ENCODE data around the gene HDAC7. TPM values are rescaled to one million over a fixed set of nuclear protein-coding genes. Genes with fewer than 3 reads are reported as not detected.
"Not testable (repeated sequence)": the region's sequence is repeated elsewhere in the genome, so short reads cannot be mapped to it uniquely, and the experiment has no call there.

Gene HDAC7
- total RNA-seq, 1 donor from 2014 or later, result 27.1 TPM

- DNase-seq, result peak; percentile 67
These were observed 6.7 kb downstream of the HDAC7 start for GRCh38 chr12:47812797-47813510.

- DNase-seq, result peak; percentile 88
These were observed 7.9 kb downstream of the HDAC7 start for GRCh38 chr12:47811581-47812484.

GRCh38 chr12:47811072-47811396 lies 8.7 kb downstream of the HDAC7 start:
- no peak for DNase-seq

- not testable (repeated sequence) for DNase-seq
These were observed 10.2 kb downstream of the HDAC7 start for GRCh38 chr12:47809518-47809917.

- DNase-seq, result no peak
These were observed 10.9 kb downstream of the HDAC7 start for GRCh38 chr12:47808574-47809365.

- no peak for DNase-seq
These were observed 11.7 kb downstream of the HDAC7 start for GRCh38 chr12:47808050-47808449.

GRCh38 chr12:47807338-47807737 lies 12.4 kb downstream of the HDAC7 start:
- DNase-seq, result no peak

- no peak for DNase-seq
These were observed 14.3 kb downstream of the HDAC7 start for GRCh38 chr12:47805417-47805816.

GRCh38 chr12:47804171-47804570 lies 15.5 kb downstream of the HDAC7 start:
- no peak for DNase-seq

GRCh38 chr12:47803191-47803875 lies 16.4 kb downstream of the HDAC7 start:
- no peak for DNase-seq

GRCh38 chr12:47802312-47802711 lies 17.4 kb downstream of the HDAC7 start:
- no peak for DNase-seq

- DNase-seq, result no peak
These were observed 17.8 kb downstream of the HDAC7 start for GRCh38 chr12:47801904-47802246.

- no peak for DNase-seq
These were observed 18.4 kb downstream of the HDAC7 start for GRCh38 chr12:47801170-47801903.

GRCh38 chr12:47800582-47800981 lies 19.1 kb downstream of the HDAC7 start:
- no peak for DNase-seq

GRCh38 chr12:47799357-47799955 lies 20.2 kb downstream of the HDAC7 start:
- DNase-seq, result no peak

- DNase-seq, result no peak
These were observed 21.2 kb downstream of the HDAC7 start for GRCh38 chr12:47798382-47798948.

GRCh38 chr12:47797441-47797840 lies 22.3 kb downstream of the HDAC7 start:
- DNase-seq, result no peak

- no peak for DNase-seq
These were observed 23.8 kb downstream of the HDAC7 start for GRCh38 chr12:47795814-47796411.

GRCh38 chr12:47795121-47795813 lies 24.4 kb downstream of the HDAC7 start:
- no peak for DNase-seq

- no peak for DNase-seq
These were observed 25.0 kb downstream of the HDAC7 start for GRCh38 chr12:47794679-47795078.

All from skin of body (tissue), 2 donors.